Tongue (tissue), 2 donors: ENCODE measurements around the gene CRYGS. TPM values are rescaled to one million over a fixed set of nuclear protein-coding genes. Genes with fewer than 3 reads are reported as not detected.

ENCODE experiments used
- DNase-seq: peaks from one replicate; pipeline ENCODE4 v3.0.0-alpha.2; 2015
- total RNA-seq: library from RNA; depleted of rRNA; stranded (reverse); fragments of >200 nt; gene quantifications from one replicate; pipeline ENCODE4 v1.2.3, GENCODE V29; 2014

CRYGS gene
- total RNA-seq, 1 donor from 2014 or later = 0.62 TPM

GRCh38 chr3:186493525-186494255 lies 50.5 kb downstream of the CRYGS start:
- peak; percentile 18 for DNase-seq

- no peak for DNase-seq
These were observed 51.7 kb downstream of the CRYGS start for GRCh38 chr3:186492385-186492984.

- no peak for DNase-seq
These were observed 54.7 kb downstream of the CRYGS start for GRCh38 chr3:186489507-186489906.

Other genes starting within 250 kb of the CRYGS start
- gene DGKG, start 182.1 kb downstream of the CRYGS start, total RNA-seq = 2.2 TPM
- 15.4 TPM for gene TBCCD1, start 23.0 kb upstream of the CRYGS start, total RNA-seq
- gene DNAJB11, start 26.3 kb upstream of the CRYGS start, total RNA-seq = 45.7 TPM
- not detected for gene AHSG, start 68.7 kb upstream of the CRYGS start, total RNA-seq
- gene FETUB, start 96.0 kb upstream of the CRYGS start, total RNA-seq = not detected
- not detected for gene HRG, start 121.6 kb upstream of the CRYGS start, total RNA-seq
- gene KNG1, start 173.0 kb upstream of the CRYGS start, total RNA-seq = not detected
- gene EIF4A2, start 239.2 kb upstream of the CRYGS start, total RNA-seq = 863 TPM